Fibroblast of skin of left biceps (primary cell): ENCODE results near the gene RSAD1.
"Not testable (repeated sequence)": the region's sequence is repeated elsewhere in the genome, so short reads cannot be mapped to it uniquely, and the experiment has no call there.

Experiments
- DNase-seq, 2 experiments: peaks; one replicate each; pipeline ENCODE4 v3.0.0-alpha.2; 2013; ENCODE audit warnings: low read depth in 2 of 2

Gene RSAD1

DNA sequence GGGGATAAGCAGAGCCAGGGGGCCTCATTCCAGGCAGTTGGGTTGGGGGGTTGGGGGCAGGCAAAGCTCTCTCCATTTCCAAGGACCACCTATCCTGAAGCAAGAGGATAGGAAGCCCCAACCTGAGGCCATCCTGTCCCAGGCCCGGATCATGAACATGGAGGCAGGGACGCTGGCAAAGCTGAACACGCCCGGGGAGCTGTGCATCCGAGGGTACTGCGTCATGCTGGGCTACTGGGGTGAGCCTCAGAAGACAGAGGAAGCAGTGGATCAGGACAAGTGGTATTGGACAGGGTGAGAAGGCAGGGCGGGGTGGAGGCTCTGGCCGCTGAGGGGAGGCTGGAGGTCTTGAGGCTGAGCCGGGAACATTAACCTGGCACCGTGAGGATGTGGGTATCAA is 6.4 kb upstream of the RSAD1 start:
- no peak for DNase-seq

DNA sequence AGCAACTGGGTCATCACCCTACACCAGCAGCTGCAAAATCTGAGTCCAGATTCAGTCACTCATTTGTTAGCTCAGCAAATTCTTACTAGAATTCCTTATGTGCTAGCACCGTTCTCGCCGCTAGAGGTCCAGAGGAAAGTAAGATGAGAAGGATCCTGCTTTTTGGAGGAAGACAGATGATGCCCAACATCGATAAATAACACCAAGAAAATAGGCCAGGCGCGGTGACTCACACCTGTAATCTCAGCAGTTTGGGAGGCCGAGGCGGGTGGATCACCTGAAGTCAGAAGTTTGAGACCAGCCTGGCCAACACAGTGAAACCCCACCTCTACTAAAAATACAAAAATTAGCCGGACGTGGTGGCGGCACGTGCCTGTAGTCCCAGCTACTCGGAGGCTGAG is 5.9 kb upstream of the RSAD1 start:
- not testable (repeated sequence) for DNase-seq

DNA sequence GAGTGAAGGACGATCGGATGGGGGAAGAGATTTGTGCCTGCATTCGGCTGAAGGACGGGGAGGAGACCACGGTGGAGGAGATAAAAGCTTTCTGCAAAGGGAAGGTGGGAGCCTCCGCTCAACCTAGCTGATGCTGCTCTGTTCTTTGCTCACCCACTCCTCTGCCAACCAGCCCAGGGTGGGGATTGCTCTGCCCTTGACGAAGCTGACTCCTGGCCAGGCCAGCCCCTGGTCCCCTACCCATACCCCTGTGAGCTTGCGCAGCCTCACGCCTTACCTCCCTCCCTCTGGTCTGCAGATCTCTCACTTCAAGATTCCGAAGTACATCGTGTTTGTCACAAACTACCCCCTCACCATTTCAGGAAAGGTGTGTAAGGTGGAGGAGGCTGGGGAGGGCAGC is 4.8 kb upstream of the RSAD1 start:
- no peak for DNase-seq

DNA sequence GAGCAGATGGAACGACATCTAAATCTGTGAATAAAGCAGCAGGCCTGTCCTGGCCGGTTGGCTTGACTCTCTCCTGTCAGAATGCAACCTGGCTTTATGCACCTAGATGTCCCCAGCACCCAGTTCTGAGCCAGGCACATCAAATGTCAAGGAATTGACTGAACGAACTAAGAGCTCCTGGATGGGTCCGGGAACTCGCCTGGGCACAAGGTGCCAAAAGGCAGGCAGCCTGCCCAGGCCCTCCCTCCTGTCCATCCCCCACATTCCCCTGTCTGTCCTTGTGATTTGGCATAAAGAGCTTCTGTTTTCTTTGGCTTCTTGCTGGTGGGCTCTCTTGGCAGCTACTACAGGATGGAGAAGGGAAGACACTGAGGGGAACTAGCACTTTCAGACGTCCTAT is 4.1 kb upstream of the RSAD1 start:
- no peak for DNase-seq

DNA sequence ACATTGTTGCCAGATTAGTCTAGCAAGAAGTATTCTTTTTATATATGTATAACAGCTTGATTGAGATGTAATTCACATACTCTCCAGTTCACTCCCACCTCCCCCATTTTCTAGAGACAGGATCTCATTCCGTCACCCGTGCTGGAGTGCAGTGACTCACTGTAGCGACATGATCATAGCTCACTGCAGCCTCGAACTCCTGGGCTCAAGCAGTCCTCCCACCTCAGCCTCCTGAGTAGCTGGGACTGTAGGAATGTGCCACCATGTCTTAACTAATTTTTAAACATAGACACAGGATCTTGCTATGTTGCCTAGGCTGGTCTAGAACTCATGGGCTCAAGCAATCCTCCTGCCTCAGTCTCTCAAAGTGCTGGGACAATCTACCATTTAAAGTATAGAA is 3.3 kb upstream of the RSAD1 start:
- no peak for DNase-seq

DNA sequence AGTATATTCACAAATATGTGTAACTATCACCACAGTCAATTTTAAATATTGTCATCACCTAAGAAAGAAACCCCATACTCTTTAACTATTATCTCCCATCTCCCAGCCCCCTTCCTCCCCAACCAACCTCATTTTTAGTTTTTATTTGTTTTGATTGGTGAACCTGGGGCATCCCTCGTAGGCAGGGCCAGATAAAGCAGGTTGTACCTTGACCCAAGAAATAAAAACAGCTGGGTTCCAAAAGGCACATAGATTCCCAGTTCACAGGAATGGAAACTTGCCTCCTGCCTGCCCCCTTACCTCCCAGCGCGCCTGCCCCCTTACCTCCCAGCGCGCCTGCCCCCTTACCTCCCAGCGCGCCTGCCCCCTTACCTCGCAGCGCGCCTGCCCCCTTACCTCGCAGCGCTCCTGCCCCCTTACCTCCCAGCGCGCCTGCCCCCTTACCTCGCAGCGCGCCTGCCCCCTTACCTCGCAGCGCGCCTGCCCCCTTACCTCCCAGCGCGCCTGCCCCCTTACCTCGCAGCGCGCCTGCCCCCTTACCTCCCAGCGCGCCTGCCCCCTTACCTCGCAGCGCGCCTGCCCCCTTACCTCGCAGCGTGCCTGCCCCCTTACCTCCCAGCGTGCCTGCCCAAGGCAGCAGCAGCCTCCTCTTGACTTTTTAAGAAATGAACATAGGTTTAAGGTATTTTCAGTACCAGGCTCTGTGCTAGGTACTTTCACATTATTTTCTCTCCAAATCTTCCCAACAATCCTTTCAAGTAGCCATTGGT is 2.7 kb upstream of the RSAD1 start:
- not testable (repeated sequence) for DNase-seq

DNA sequence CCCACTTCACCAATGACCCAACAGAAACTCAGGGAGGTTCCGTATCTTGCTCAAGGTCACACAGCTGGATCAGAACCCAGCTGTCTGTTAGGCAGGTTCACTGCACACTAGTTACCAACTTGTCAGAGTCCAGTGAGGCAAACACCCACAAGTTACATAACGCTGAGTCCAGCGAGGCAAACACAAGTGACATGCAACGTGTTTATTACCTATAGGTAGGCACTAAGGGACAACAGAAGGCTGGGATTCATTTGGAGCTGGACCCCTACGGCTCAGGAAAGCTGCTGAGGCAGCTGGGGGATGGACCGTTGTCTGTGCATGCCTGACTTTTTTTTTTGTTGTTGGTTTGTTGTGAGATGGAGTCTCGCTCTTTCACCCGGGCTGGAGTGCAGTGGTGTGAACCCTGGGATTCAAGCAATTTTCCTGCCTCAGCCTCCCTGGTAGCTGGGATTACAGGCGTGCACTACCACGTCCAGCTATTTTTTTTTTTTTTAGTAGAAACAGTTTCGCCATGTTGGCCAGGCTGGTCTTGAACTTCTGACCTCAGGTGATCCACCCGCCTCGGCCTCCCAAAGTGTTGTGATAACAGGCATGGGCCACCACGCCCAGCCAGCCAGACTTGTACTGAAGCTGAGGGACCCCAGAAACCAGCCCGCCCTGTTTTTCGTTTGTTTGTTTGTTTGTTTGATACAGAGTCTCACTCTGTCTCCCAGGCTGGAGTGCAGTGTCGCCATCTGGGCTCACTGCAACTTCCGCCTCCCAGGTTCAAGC is 1.9 kb upstream of the RSAD1 start:
- DNase-seq, result no peak

DNA sequence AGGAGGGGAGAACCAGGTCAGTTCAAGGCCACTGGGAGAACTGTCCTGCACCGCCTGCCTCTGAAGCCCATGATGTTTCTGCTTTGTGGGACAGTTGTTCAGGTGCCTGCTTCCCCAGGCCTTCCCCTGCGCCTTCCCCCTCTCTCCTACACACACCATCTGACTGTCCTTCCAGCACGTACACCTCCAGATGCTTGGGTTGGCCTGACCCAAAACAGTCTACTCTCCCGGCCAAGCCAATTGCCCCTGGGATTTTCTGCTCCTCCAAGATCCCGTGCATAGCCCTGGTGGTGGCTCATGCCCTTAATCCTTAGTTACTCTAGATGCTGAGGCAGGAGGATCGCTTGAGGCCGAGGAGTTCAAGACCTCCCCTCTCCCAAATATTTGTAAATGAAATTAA is 684 bp upstream of the RSAD1 start:
- DNase-seq, result no peak

DNA sequence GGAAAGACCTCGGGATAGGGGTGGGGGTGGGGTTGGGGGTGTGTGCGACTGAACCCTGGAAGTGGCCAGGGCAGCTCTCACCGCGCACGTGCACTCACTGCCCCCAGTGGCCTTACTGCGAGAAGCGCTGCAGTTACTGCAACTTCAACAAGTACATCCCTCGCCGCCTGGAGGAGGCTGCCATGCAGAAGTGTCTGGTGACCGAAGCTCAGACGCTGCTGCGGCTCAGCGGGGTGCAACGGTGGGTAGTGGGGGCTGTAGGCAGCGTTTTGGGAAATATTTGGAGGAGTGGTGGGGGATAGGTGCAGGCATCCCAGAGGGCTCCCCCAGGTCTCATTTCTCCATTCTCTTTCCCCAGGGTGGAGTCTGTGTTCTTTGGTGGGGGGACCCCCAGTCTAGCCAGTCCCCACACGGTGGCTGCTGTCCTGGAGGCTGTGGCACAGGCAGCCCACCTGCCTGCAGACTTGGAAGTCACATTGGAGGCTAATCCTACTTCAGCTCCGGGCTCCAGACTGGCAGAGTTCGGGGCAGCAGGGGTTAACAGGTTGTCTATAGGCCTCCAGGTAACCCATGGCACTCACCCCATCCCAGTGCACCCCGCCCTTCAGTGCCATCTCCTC is 972 bp downstream of the RSAD1 start:
- DNase-seq, result peak in 1 of 2 experiments; percentile 38

DNA sequence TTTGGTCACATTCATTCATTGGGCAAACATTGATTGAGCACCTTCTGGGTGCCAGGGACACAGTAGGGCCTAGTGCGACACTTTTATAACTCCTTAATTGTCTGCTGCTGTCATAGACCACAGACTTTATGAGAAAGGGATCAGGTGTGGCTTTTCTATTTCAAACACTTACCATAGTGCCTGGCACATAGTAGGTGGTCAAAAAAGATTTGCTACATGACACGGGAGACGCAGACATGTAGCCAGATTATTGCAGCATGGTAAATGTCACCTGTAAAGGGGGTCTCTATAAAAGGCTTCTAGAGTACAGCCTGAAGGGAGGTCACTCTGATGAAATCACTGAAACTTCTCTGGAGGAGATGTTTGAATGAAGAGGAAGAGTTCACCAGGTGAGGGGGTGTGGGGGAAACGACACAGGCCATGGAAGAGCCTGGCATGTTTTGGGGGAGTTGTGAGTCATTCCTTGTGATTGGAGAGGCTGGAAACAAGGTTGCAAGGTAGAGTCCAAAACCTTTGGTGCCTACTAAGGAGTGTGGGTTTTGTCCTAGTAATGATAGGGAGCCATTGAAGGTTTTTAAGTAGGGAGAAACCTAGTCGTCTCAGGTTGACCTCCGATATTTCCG is 1.6 kb downstream of the RSAD1 start:
- DNase-seq, result no peak

DNA sequence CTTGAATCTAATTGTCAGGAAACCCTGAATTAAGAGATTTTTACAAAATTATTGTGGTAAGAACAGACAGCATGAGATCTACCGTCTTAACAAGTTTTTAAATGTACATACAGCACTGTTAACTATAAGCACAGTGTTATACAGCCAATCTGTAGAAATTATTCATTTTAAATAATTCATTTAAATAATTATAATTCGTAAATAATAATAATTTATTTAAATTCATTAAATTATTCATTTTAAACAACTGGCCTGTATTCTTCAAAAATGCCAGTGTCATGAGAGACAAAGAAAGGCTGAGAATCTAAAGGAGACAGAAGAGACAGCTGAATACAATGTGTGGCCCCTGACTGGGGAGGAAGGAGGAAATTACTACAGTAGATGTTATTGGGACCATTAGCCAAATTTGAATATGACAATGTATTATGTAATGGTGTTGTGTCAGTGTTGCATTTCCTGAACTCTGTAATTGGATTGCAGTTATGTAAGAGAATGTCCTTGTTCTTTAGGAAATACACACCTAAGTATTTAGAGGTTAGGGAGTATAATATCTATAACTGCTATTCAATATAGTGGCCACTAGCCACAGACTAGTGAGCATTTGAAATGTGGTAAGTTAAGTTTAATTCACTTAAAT is 2.3 kb downstream of the RSAD1 start:
- no peak for DNase-seq

DNA sequence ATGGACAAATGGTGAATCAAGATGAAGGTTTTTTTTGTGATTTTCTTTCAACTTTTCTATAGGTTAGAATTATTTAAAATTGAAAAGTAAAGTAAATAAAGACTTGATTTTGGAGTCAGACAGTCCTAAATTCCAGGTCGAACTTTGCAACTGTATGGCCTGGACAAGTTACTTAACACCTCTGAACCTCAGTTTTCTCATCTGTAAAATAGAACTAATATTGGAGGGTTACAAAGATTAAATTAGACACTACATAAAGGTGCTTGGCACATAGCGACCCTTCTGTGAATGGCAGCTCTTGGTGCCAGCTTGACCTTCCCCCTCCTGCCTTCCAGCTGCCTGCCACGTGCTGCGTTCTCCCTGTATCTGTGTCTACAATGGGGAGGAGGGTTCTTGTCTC is 3.0 kb downstream of the RSAD1 start:
- no peak for DNase-seq

DNA sequence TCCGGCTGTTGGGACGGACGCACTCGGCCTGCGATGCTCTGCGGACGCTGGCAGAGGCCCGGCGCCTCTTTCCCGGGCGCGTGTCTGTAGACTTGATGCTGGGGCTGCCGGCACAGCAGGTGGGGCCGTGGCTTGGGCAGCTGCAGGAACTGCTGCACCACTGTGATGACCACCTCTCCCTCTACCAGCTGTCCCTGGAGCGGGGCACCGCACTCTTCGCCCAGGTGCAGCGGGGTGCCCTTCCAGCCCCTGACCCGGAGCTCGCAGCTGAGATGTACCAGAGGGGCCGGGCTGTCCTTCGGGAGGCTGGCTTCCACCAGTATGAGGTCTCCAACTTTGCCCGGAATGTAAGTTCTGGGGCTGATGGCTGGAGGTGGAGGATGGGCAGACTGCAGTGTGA is 3.5 kb downstream of the RSAD1 start:
- no peak for DNase-seq

DNA sequence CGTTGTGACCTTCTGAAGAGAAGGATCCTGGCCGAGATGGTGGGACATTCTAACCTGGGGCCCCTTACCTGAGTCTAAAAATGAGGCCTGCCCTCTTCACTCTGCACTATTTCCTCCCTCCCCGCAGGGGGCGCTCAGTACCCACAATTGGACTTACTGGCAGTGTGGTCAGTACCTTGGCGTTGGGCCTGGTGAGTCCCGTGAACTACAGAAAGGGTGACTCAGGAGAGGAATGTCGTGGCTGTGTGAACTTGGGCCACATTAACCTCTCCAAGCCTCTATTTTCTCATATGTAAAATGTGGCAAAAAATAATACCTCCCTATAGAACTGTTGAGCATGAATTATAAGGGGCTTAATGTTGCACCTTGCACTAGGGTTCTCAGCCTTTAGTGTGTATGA is 3.9 kb downstream of the RSAD1 start:
- peak; percentile 68 to 72 for DNase-seq

DNA sequence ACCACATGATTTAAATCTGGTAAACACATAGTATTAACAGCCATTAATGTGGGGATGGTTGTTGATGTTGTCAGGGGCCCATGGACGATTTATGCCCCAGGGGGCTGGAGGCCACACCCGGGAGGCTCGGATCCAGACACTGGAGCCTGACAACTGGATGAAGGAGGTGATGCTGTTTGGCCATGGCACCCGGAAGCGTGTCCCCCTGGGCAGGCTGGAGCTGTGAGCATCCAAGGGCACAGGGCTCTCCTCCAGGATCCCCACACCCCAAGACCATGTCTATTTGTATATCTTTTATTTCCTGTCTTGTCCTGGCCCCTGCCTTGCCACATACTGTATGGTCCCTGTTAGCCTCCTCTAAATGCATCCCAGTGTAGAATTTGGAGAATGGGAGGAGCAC is 4.6 kb downstream of the RSAD1 start:
- DNase-seq, result no peak

DNA sequence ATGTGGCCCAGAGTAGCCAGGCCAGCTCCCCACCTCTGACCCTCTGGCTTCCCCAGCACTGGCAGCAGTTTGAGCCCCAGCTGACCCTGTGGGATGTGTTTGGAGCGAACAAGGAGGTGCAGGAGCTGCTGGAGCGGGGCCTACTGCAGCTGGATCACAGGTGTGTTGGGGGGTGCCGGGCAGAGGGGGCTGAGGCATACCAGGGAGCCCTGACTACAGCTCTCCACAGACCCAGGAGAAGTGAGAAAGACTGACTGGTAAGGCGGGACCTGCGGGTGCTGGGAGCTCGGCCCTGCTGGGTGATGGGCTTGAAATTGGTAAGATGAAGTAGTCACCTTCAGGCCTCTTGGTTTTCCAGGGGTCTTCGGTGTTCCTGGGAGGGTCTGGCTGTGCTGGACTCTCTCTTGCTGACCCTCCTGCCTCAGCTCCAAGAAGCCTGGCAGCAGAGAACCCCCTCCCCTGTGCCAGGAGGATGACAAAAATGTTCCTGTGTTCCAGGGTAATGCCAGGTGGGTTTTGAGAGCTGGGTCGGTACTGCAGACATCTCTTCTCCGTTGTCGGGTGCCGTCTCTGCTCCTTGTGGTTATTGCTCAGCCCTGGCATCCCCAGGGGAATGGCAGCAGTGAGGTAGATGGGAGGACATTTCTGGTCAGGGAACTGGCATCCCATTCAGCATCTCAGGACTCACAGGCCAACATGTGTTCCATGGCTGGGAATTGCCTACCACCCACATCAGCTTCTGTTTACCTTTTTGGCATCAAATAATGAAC is 5.9 kb downstream of the RSAD1 start:
- DNase-seq, result no peak

DNA sequence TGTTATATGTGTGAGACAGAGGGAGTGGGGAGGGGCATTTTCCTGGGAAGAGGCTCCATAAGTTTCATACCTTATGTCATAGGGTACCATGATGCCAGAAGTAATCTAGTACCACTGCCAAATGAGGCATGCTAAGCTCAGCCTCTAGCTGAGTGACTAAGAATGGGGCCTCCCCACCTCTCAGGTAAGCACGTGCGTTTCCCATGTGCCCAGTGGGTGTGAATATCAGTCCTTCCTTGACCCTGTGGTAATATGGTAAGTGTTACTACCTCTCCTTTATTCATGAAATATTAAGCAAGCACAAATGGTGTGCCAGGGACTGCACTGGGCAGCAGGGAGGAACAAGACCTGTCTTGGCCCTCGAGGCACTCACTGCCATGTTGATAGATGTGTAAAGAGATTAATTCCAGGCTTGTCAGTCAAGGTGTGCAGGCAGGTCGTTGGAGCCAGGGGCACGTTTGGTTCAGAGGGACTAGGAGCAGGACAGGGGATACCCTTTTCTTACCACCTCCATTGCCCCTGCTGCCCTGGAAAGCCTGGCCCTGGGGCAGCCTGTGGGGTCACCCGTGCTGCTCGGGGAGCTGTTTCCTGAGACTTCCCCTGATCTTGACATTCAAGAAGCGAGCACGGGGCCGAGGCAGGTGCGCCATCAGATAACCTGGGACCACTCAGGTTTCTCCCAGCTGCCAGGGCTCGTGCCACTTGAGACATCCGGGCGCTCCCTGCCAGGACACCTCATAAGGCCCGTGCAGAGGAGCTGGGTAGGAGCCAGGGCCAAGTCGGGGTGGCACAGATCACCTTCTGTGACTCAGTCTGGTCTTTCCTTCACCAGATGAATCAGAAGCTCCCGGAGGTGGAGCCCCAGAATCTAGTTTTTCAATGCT is 8.8 kb downstream of the RSAD1 start:
- DNase-seq, result no peak

DNA sequence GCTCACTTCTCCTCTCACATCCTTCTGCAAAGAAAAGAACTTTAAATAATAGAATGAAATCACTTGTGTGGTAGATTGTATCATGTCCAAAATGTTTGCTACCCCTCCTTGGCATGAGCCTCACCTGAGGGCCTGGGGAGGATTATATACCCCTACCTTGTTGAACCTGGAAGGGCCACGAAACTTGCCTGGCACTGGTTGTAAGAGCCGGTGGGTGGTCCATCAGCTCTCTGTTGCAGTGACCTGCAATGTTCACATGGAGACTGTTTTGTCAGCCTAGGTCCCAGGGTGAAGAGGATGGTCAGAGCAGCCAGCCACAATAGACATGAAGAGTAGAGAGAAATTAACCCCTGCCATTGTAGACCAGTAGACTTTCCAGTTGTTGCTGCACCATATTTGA is 10.2 kb downstream of the RSAD1 start:
- DNase-seq, result no peak

DNA sequence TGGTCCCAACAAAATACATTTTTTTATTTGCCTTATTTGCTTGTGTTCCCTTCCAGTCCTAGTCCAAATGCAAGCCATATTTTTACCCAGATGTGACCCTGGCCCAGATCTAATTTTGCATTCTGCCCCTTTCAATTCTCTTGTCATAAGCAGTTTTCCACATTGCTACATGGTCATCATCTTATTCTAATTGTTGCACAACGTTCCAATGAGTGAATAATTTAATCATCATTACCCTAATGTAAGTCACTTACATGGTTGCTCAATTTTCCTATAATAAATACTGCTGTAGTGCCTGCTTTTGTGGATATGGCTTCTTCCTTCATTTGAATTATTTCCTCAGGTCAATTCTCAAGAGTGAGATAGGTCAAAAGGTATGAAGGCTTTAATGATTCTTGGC is 12.8 kb downstream of the RSAD1 start:
- DNase-seq, result no peak

DNA sequence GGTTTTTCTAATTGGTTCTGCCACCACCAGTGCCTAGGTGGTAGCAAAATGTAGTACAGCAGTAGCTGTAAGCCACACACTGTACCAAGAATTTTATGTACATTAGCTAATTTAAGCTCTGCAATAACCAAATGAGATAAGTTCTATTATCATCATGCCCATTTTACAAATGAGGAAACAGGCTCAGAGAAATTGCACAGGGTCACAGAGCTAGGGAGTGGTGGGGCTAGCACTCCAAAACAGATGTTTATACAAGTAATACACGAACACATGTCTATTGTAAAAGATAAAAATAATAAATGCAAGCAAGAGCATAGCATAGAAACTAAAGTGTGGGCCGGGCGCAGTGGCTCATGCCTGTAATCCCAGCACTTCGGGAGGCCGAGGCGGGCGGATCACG is 13.6 kb downstream of the RSAD1 start:
- DNase-seq, result no peak
